BLaER1 treated with 17β-estradiol and CSF1 and Interleukin-3, amounts not matched to agents 10 nM and 100 nM (cell line): Measurements from ENCODE around the gene NOP14.

ENCODE experiments used
- H3K27ac ChIP-seq, 11 experiments: shearing (Covaris generic); formaldehyde crosslinking; 2 replicates each; pipeline ENCODE4 v1.8.1; 2022
- H3K27me3 ChIP-seq, 11 experiments: shearing (Covaris generic); formaldehyde crosslinking; 2 replicates each; pipeline ENCODE4 v1.8.1; 2022
- H3K36me3 ChIP-seq, 11 experiments: shearing (Covaris generic); formaldehyde crosslinking; 2 replicates each; pipeline ENCODE4 v1.8.1; 2022
- H3K4me1 ChIP-seq, 10 experiments: shearing (Covaris generic); formaldehyde crosslinking; 2 replicates each; pipeline ENCODE4 v1.8.1; 2022
- H3K4me2 ChIP-seq, 11 experiments: shearing (Covaris generic); formaldehyde crosslinking; 2 replicates each; pipeline ENCODE4 v1.8.1; 2022
- H3K4me3 ChIP-seq, 10 experiments: shearing (Covaris generic); formaldehyde crosslinking; 2 replicates each; pipeline ENCODE4 v1.8.1; 2022
- H3K9ac ChIP-seq, 11 experiments: shearing (Covaris generic); formaldehyde crosslinking; 2 replicates each; pipeline ENCODE4 v1.8.1; 2022
- H3K9me3 ChIP-seq, 11 experiments: shearing (Covaris generic); formaldehyde crosslinking; replicated peaks in 1 of 11; 2 replicates each; pipeline ENCODE4 v1.8.1; 2022
- H4K20me1 ChIP-seq, 11 experiments: shearing (Covaris generic); formaldehyde crosslinking; 2 replicates each; pipeline ENCODE4 v1.8.1; 2022
- Cebpa-rat ChIP-seq, 11 experiments: shearing (Covaris generic); IDR thresholded peaks; 2 replicates each; pipeline ENCODE4 v1.8.1; 2022

Gene NOP14

DNA sequence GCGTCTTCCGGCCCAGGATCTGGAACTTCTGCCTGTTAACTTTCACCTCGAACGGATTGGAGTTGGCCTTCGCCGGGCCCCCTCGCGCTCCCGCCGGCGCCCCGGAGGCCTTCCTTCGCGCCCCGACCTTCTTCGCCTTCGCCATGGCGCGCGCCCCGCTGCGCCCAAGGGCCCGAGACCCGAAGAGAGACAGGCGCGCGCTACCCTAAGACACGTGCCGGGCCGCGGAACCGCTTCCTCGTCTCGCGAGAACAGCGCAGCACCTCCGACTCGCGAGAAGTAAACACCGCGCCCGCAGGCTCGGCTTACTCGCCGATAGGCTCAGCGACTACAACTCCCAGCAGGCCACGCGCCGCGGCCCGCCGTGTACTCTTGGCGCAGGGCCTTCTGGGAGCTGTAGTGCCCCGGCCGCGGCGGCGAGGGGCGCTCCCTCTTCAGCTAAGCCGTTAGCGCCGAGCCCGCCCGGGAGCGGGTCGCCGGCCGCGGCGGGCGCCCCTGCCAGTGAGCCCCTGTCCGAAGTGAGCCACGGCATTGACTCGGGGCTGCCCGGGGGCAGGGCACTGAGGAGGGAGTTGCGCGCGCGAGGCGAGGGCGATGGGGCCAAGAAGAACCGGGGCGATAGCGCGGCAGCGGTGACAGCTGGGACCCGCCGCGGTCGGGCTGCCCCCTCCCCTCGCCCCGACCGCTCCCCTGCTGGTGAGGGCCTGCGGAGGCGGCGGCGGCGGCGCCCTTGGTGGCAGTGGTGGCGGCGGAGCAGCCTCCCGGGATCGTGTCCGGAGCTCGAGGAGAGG, at the start of gene NOP14, which contains the start of gene GRK4:
Gene NOP14, minus strand, starts transcription at position 232 of the 791 bp plus-strand sequence. Its CDS starts 87 bp downstream, at position 145.
Gene GRK4, plus strand, starts transcription at position 397 of the 791 bp plus-strand sequence. CDS start 500 bp downstream, outside the sequence.
- peak within 1 kb of the TSS; percentile 85 to 99 (median 93) for H3K27ac ChIP-seq
- TF ChIP-seq Cebpa-rat (IDR thresholded peaks at IDR 0.05): no peak

DNA sequence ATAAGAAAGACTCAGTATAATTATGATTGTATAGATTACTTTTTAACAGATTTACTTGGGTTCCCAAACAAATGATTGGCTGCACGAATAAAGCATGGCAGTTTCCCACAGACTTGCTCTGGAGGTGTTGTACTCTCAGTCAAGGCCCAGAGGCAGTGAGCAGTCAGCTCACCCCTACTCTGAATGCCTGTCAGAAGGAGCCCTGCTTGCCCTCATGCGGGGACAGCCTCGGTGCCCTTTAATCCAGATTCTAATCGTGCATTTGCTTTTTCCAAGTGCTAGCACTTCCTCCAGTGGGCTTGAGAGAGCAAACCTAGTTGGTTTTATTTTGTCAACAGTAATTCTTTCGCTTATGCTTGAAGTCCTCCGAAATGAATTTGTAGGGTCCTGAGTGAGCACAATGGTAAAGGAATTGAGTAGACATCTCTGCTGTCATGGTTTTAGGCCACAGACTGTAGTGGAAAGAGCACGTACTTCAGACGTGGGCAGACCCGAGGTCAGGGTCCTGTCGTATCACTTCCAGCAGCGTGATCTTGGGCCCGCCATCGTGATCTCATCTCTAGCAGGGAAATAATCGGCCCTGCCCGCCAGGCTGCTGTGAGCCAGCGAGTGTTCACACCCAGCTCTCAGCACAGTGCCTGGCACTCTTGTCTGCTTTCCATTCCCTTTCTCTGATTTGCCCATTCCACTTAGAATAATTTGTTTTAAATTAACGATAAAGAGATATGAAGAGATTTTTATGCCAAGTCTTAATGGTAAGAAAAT, 48.4 kb upstream of the NOP14 start:
- Histone ChIP-seq H3K4me1 (no peaks in the 10 kb centered on the region), H4K20me1 (no peaks in the 10 kb centered on the region; a peak in 1 of 22 replicates), H3K27me3 (no peaks in the 10 kb centered on the region), H3K9ac (no peak overlapping the region), H3K9me3 (no peaks in the 10 kb centered on the region), H3K36me3 (no peaks in the 10 kb centered on the region), H3K27ac (no peak overlapping the region), H3K4me3 (no peak overlapping the region), H3K4me2 (no peak overlapping the region)
- no peak for TF ChIP-seq Cebpa-rat (IDR thresholded peaks at IDR 0.05)

More for the DNA sequence above, at the start of gene NOP14, which contains the start of gene GRK4:
- Histone ChIP-seq H3K9me3 (no peaks in the 10 kb centered on the region), H3K36me3 (peaks cover 5 to 25% (median 19%) of the 10 kb centered on the region in 11 experiments), H3K9ac (peak within 1 kb of the TSS; percentile 86 to 99 (median 94)), H3K4me3 (peak within 1 kb of the TSS; percentile 70 to 93 (median 78)), H3K27me3 (no peaks in the 10 kb centered on the region), H3K4me1 (peaks cover 23 to 28% (median 25%) of the 10 kb centered on the region in 10 experiments), H3K4me2 (peak within 1 kb of the TSS; percentile 91 to 99 (median 96)), H4K20me1 (peaks cover 25 to 45% (median 37%) of the 10 kb centered on the region in 11 experiments; a peak in 21 of 22 replicates)

DNA sequence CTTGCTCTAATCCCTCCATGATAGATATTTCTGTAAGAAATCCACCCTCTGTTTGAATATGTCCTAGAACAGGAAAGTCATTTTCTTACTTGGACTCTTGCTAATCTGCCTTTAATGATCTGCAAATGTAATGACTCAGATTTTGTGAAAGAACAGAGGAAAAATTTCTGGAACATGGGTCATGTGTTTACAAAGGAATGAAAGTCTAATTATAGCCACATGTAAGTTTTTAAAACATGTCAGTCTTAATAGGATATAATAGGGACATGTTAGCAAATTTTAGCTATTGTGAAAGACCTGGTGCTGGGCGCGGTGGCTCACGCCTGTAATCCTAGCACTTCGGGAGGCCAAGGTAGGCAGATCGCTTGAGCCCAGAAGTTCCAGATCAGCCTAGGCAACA, 47.8 kb upstream of the NOP14 start:
- Histone ChIP-seq H3K4me2 (no peak overlapping the region), H4K20me1 (no peaks in the 10 kb centered on the region; a peak in 1 of 22 replicates), H3K27me3 (no peaks in the 10 kb centered on the region), H3K9me3 (no peaks in the 10 kb centered on the region), H3K36me3 (no peaks in the 10 kb centered on the region), H3K9ac (no peak overlapping the region), H3K27ac (no peak overlapping the region), H3K4me3 (no peak overlapping the region), H3K4me1 (no peaks in the 10 kb centered on the region)
- TF ChIP-seq Cebpa-rat (IDR thresholded peaks at IDR 0.05): no peak

DNA sequence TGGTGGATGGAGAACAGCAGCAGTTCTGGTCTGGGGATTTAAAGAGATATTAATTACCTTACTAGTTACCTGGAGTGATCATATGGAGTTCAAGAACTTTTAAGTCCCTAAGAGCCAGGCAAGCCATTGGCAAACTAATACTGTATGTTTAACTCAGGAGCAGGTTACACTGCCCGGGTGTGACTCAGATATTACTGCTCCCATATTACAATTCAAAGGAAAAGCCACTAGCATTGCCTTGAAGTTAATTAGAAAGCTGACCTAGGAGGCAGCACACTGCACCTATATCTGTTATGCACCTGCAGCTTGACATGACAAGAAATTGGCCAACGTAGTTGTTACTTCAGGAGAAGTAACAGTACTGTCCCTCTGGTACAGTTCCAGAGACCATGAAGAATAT, 47.4 kb upstream of the NOP14 start:
- Histone ChIP-seq H3K27ac (no peak overlapping the region), H4K20me1 (no peaks in the 10 kb centered on the region; a peak in 1 of 22 replicates), H3K4me2 (no peak overlapping the region), H3K9me3 (no peaks in the 10 kb centered on the region), H3K4me1 (no peaks in the 10 kb centered on the region), H3K9ac (no peak overlapping the region), H3K36me3 (no peaks in the 10 kb centered on the region), H3K27me3 (no peaks in the 10 kb centered on the region), H3K4me3 (no peak overlapping the region)
- no peak for TF ChIP-seq Cebpa-rat (IDR thresholded peaks at IDR 0.05)

DNA sequence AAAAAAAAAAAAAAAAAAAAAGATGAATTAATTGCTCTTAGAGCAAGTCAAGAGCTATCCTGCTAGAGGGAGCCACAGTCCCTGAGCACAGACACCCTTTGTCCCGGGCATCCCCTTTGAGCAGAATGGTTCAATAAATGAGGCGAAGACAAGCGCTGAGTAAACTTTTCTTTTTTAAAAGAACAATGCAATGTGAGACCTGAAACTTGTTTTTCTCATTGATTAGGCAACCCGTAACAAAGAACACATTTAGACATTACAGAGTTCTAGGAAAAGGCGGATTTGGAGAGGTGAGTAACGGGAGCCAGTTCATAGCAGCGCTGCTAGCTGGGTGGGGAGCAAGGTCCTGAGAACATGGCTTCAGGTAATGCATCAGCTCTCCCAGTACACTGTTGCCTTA, 46.2 kb upstream of the NOP14 start:
- Histone ChIP-seq H3K4me1 (no peaks in the 10 kb centered on the region), H3K9me3 (no peaks in the 10 kb centered on the region), H4K20me1 (no peaks in the 10 kb centered on the region; a peak in 1 of 22 replicates), H3K27me3 (no peaks in the 10 kb centered on the region), H3K36me3 (no peaks in the 10 kb centered on the region), H3K27ac (no peak overlapping the region), H3K9ac (no peak overlapping the region), H3K4me2 (no peak overlapping the region), H3K4me3 (no peak overlapping the region)
- no peak for TF ChIP-seq Cebpa-rat (IDR thresholded peaks at IDR 0.05)

DNA sequence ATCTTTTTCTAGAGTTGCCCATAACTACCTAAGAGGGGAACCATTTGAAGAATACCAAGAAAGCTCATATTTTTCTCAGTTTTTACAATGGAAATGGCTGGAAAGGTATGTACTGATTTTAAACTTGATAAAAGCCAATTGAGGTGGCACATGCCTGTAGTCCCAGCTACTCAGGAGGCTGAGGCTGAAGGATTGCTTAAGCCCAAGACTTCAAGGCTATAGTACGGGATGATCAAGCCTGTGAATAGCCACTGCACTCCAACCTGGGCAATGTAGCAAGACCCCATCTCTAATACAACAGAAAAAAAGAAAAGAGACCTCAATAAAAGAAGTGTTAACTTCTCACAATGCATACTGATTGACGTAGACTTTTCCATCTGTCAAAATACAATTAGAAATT, 44.5 kb upstream of the NOP14 start:
- no peak for TF ChIP-seq Cebpa-rat (IDR thresholded peaks at IDR 0.05)
- Histone ChIP-seq H3K4me2 (no peak overlapping the region), H3K4me1 (no peaks in the 10 kb centered on the region), H3K36me3 (no peaks in the 10 kb centered on the region), H3K27ac (no peak overlapping the region), H4K20me1 (no peaks in the 10 kb centered on the region), H3K4me3 (no peak overlapping the region), H3K27me3 (no peaks in the 10 kb centered on the region), H3K9me3 (no peaks in the 10 kb centered on the region), H3K9ac (no peak overlapping the region)

DNA sequence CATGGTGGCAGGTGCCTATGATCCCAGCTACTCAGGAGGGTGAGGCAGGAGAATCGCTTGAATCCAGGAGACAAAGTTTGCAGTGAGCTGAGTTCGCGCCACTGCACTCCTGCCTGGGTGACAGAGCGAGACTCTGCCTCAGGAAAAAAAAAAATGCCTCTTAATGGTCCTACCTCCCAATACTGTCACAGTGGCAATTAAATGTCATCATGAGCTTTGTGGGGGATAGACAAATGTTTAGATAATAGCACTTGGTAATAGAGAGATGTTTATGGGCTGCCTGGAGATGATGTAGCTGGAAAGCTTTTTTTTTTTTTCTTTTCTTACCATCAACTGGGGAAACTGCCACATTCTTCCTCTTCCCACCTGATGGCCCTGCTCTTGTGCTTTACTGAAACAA, 33.2 kb upstream of the NOP14 start:
- H4K20me1 ChIP-seq: no peaks in the 10 kb centered on the region

DNA sequence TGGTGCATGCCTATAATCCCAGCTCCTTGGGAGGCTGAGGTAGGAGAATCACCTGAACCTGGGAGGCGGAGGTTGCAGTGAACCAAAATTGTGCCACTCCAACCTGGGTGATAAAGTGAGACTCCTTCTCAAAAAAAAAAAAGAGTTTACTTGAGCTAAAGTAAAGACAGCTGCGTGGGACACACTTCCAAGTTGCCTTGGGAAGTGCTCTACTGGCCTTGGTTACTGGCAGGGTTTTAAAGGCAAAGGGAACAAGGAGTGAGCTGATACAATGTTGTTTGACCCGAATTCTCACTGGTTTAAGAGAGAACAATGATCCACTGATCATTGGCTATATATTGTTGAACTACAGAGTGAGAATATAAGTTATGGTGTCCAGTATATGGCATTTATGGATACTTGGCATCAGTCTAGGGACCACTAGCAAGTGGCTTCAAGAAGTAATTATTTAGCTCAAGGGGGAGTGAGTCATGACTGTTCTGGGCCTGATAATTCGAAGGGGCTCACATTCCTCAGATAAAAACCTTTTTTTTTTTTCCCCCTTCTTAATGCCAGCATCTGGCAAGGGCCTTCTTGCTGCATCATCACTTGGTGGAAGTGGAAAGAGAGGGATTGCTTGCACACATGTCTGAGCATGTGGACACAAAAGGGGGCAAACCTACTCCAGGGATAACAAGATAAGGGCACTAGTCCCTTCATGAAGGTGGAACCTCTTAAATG, 32.5 kb upstream of the NOP14 start:
- Histone ChIP-seq H3K9ac (no peak overlapping the region), H3K4me2 (no peak overlapping the region), H4K20me1 (no peaks in the 10 kb centered on the region), H3K4me3 (no peak overlapping the region), H3K27me3 (no peaks in the 10 kb centered on the region), H3K27ac (no peak overlapping the region), H3K4me1 (no peaks in the 10 kb centered on the region), H3K9me3 (no peaks in the 10 kb centered on the region), H3K36me3 (no peaks in the 10 kb centered on the region)
- no peak for TF ChIP-seq Cebpa-rat (IDR thresholded peaks at IDR 0.05)

More for the DNA sequence above, 33.2 kb upstream of the NOP14 start:
- H3K9ac ChIP-seq: no peak overlapping the region
- H3K36me3 ChIP-seq: no peaks in the 10 kb centered on the region
- H3K9me3 ChIP-seq: no peaks in the 10 kb centered on the region
- H3K4me2 ChIP-seq: no peak overlapping the region
- no peak for TF ChIP-seq Cebpa-rat (IDR thresholded peaks at IDR 0.05)
- no peaks in the 10 kb centered on the region for H3K27me3 ChIP-seq
- no peak overlapping the region for H3K4me3 ChIP-seq
- no peak overlapping the region for H3K27ac ChIP-seq
- H3K4me1 ChIP-seq: no peaks in the 10 kb centered on the region

DNA sequence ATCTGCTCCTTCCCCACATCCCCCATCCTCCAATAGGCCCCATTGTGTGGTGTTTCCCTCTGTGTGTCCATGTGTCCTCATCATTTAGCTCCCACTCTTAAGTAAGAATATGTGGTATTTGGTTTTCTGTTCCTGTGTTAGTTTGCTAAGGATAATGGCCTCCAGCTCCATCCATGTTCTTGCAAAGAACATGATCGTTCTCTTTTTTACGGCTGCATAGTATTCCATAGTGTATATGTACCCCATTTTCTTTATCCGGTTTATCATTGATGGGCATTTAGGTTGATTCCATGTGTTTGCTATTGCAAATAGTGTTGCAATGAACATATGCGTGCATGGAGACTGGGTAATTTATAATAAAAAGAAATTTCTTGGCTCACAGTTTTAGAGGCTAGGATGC, 31.7 kb upstream of the NOP14 start:
- no peak overlapping the region for H3K27ac ChIP-seq
- no peaks in the 10 kb centered on the region for H3K4me1 ChIP-seq
- TF ChIP-seq Cebpa-rat (IDR thresholded peaks at IDR 0.05): no peak
- H3K27me3 ChIP-seq: no peaks in the 10 kb centered on the region
- H4K20me1 ChIP-seq: no peaks in the 10 kb centered on the region
- no peak overlapping the region for H3K4me3 ChIP-seq
- H3K4me2 ChIP-seq: no peak overlapping the region
- H3K9ac ChIP-seq: no peak overlapping the region
- H3K36me3 ChIP-seq: no peaks in the 10 kb centered on the region
- H3K9me3 ChIP-seq: no peaks in the 10 kb centered on the region
